Central memory CD4-positive, alpha-beta T cell (primary cell): ENCODE results near the gene GNGT2.

Experiments used
- DNase-seq: peaks from one replicate; pipeline ENCODE4 v3.0.0; 2022

Gene GNGT2

DNA sequence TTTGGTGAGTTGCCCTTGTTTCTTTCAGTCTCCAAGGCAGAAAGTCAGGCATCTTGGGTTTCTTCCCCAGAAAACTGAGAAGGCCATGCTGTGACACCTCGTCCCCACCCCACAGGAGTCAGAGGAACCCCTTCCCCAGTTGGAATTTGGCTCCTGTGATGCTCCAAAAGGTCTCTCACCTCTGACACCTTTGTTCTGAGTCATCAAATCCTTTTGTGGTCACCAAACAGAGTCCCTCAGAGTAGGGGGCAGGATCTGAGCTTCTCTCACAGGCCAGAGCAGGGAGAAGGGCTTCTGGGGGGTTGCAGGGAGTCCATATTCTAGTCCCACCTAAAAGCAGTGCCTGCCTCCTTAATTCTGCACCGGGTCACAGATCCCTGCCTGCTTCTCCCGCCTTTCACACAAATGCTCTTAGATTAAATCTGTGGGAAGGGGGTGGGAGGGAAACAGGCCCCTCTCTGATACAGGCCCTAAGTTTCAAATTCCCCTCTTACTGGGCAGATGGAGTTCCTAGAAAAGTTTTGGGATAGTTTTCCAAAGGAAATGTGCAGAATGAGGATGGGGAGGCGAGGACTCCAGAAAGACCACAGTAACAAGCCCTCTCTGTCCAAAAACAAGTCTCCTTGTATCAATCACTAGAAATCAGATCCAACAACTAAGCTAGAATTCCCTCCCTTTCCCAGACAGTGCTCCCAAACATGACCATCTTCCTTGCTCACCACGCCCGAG, 18.9 kb upstream of the GNGT2 start:
- no peak for DNase-seq

DNA sequence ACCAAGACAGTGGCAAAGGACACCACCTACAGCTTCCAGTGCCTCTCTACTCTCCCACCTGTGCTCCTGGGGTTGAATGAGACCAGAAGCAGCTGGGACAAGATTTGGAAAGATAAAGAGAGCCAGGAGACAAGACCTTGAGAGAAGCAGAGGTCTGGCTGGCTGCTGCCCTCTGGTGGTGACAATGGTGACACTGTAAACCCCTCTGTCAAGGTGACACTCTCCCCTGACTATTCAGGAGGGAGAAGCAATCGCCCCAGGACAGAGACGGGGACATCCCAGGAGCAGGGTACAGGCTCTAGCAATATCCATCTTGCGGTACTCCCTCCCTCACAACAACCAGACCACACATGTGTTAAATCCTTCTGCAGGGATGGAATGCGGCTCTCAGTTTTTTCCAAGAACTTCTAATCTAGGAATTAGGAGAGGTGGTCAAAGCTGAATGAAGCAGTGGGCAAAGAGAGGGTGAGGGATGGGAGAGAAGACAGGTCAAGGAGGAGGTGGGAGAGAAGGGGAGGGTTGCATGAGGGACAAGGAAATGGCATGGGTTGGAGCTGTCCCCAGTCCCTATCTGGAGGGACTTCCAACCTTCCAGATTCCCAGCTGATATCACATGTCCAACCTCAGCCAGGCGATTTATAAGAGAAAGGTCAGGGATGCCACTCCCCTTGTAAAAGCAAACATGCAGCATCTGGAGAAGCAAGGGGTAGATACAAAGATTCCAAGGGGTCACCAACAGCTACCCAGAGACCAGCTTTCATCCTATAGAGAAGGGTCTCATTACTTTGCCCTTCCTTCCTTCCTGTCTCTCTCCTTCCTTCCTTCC, 17.3 kb upstream of the GNGT2 start:
- DNase-seq = peak; percentile 64

DNA sequence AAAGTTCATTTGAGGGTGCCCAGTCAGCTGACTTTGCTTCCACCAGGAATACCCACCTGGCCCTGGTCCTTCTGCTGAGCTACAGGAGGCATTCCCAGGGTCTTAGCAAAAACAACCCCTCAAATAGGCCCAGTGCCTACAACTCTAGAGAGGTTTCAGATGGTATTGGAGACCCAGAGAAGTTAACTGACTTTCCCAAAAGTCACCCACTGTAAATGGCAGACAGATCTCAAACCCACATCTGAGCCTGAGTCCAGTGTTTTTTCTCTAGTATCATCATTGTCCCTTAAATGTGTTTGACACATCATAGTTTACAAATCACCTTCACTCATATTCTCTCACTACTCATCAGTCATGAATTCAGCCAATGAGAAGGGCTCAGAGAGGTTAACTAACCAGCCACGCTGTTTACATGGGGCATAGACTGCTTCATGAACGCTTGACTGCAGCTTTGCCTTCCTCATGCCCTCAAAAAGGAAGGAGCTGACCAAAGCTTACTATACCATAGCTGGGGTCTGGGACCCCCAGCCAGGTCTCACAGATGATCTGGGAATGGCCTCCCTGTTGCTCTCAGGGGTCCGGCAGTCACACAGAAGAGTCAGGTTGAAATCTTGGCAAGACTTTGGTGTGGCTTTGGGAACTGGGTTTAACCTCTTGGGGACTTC, 16.5 kb upstream of the GNGT2 start:
- no peak for DNase-seq

DNA sequence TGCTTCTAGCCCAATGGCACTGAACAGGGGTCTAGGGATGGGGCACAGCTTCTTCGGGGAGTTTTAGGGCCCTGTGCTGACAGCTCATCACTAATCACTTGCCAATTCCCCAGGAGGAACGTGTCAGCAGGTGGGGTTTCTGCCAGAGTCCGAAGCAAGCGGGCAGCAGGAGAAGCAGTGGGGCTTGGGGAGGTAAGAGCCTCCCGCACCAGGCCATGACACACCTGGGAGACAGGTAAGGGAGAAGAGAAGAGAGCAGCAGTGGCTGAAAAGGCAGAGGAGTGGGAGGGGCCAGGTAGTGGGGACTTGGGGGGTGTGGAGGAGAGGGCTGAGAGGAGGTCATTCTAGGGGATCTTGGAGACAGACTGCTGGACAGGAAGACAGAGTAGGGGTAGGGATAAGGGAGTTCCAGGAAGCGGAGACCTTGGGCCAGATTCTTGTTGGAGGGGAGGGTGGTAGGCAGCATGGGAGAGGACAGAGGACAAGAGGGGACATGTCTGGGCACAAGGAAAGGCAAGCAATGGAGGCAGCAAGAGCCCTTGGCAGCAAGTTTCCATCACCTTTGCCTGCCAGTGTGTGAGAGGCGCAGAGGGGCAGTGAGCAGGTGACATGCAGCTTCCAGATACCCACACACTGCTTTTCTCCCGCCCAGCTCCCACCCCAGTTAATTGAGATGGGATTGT, 15.3 kb upstream of the GNGT2 start:
- no peak for DNase-seq

DNA sequence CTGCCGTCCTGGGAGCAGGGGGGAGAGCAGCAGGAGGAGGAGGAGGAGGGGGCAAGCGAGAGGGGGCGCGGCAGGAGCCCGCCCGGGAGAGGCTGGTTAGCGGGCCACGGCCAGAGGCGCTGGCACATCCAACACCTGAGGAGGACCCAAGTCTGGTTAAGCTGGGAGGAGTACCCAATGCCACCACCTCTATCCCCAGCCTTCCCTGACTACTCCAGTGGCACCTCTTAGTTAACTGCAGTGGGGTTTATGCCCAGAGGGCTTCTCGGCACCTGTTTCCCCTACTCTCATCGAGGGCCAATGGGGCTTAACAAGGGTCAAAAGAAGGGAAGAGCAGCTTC, 14.6 kb upstream of the GNGT2 start:
- DNase-seq = no peak

DNA sequence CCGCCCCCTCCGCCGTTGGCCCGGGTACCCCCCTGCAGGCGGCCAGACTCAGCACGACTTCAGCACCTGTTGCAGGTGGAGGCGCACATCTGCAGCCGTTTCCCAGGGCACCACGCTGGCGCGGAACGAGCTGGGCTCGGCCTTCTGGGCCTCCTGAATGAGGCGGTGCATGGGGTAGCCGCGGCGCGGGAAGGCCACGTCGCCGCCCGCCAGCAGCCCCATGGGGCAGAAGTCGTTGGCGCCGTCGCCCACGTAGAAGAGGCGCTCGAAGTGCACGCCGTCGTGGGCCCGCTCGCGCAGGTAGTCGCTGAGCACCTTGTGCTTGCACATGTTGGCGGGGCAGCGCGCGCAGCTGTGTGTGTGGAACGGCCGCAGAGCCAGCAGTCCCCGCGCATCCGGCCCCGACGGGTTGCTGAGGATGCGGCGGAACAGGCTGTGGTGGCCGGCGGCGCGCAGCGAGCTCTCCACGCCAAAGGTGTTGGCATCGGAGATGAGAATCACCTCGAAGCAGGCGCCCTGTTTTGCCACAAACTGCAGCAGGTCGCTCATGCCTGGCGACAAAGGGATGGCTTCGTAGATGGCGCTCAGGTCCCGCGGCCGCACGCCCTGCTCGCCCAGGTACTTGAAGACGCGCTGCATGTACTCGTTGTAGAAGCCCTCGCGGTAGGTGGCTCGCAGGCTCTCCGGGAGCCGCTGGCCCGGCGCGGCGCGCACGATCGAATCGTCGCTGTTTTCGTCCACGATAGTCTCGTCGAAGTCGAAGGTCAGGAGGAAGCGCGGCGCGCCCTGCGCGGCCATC, 14.0 kb upstream of the GNGT2 start:
- DNase-seq = peak; percentile 52

DNA sequence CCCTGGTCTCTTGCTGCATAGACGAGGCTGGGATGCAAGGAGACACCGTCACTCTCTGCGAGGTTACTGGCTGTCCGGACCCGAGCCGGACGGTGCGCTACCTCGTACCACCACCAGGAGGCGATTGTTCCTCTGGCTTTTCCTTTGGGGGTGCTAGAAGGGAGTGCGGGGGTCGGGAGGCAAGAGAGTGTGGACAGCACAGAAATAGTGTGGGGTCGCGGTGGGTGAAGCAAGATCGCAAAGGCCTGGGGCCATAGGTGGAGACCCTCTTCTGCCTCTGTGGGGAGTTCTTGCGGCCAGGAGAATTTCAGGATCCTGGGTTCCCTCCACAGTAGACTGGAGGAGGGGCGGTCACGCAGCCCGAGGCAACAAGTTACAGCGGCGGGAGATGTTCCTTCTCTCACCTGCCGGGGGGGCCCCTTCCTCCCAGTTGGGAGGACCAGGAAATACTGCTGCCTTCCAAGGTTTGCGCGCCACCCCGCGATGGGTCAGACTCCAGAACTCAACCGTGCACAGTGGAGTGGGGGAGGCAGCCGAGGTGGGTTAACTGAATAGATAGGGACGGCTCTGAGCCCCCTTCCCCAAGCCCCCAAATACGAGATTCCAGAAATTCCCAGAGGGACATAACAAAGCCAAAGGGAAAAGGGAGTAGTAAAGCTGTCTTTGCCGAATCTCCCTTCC, 13.3 kb upstream of the GNGT2 start:
- peak; percentile 28 for DNase-seq

DNA sequence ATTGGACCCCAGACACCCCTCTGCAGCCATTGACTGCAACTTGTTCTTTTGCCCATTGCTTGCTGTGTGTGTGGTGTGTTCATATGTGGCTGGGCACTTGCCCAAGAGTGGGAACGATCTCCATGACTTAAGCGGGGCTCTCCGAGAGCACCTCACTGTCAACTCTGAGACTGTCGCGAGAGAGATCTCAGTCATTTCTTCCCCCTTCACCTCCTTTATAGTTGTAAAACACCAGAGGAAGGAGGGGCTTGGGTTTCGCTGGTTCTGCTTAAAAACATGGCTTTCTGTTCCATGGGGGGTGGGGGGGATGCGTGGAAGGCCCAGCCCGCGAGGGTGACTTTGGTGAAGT, 12.8 kb upstream of the GNGT2 start:
- DNase-seq = no peak

DNA sequence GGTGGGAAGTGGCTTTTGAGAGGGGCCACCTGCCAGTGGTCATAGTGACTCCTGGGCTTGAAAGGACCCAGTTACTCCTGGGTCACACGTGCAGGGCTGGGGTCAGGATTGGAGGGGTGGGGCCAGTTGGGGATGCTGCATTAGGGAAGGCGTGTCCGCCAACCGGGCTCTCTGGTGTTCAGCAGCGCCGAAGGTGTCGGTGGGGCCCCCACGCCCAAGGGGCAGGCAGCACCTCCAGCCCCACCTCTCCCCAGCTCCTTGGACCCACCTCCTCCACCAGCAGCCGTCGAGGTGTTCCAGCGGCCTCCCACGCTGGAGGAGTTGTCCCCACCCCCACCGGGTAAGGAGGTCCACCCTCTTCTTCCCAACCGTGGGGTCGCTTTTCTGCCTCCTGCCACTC, 9.6 kb upstream of the GNGT2 start:
- no peak for DNase-seq

DNA sequence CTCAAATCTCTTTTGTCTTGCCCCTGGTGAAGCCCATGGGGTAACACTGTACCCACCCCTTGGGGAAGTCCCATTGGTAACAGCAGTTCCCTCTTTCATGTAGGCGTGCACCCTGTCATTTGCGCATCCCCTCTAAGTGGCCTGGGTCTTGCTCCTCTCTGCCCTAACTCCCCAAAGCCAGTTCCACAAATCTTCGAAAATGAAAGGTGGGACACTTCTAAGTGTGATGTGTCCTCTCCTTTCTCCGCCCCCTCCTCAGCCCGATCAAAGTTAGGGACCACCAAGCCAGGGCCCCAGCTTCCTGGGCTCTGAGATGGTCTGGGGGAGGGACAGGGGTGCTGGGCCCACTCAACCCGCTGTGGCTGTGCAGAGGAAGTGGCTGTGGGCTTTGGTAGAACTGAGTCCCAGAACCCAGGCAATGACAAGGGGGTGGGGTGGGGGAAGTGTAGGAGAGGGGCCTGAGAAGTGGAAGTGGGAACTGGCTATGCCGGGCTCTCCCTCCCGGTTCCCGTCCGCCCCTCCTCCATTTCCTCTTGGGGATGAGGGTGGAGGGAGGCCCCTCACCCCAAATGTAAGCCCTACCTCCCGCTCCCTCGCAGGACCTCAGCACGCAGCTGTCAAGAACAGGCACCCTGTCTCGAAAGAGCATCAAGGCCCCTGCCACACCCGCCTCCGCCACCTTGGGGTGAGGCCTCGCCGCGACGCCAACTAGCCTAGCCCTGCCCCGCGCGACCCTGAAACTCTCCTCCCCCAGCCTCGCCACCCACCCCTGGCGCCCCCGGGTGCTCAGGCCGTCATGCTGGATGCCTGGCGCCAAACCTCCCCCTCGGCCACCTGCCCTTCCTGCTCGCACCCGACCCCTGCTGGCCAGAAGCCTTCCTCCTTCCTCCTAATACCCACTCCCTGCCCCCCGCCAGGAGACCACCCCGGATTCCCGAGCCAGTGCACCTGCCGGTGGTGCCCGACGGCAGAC, 8.9 kb upstream of the GNGT2 start:
- peak; percentile 32 for DNase-seq

DNA sequence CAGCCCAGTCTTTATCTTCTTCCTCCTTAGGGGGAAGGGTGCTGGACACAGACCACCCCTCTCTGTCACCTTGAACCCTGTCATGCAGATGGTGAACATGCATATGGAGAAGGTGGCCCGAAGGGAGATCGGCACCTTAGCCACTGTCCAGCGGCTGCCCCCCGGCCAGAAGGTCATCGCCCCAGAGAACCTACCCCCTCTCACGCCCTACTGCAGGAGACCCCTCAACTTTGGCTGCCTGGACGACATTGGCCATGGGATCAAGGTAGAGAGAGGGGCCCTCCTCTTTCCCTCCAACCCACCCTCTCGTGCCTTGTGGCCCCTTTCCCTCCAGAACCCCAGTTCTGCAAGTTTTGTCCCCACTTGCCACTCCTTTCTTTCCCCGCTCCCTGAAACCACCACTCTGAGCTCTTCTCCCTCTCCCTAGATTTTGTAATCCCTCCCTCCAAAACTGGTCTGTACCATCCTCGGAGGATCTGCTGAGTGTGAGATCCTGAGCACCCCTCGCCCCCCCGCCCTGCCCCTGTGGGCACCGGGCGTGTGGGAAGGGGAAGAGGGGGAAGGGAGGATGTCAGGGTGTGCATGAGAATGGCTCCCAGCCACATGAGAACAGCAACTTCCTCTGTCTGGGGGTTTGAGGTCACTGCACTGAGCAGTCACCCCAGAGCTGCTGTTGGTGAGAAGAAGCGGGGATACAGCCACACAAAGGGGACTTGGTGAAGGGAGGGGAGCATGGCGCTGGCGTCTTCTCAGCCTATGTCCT, 7.5 kb upstream of the GNGT2 start:
- DNase-seq = peak; percentile 83

DNA sequence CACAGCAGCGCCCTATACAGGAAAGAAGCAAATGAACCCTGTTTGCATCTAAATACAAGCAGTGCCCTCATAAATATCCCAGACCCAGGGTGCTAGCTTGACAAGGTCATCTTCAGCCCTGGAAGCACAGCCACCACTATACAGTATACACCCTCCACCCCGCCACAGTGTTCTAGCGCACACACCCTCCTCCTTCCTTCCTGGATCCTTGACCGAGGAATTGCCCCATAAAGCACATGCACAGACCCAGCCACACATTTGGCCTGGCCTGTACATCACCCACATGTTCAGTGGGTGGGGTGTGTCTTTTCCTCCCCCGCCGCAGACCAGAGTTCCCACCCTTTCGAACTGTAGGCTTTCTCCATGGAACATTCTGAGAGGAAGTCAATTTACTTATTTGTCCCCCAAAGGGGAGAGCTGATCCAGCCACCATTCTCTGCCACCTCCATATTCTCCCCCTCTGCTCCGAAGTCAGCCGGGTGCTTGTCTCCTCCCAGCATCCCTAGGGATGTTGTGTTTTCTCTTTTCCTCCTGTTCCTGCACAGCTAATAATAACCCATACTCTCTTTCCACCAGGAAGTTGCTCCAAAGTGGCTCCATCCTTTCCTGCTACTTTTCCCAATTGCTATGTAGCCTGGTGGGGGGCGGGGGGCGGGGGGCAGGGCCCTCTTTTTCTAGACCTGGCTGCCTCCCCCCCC, 6.7 kb upstream of the GNGT2 start:
- DNase-seq = no peak

DNA sequence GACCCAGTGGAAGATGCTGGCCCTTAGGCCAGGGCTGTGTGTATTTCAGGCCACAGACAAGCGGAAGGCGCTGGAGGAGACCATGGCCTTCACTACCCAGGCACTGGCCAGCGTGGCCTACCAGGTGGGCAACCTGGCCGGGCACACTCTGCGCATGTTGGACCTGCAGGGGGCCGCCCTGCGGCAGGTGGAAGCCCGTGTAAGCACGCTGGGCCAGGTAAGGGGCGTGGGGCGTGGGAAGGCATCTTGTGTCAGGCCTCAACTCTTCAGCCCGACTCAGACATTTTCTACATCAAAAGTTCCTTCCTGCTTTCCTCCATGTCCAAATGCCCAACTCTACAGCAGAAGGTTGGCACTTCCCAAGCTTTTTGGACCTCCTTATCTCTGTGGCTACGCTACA, 6.1 kb upstream of the GNGT2 start:
- no peak for DNase-seq

DNA sequence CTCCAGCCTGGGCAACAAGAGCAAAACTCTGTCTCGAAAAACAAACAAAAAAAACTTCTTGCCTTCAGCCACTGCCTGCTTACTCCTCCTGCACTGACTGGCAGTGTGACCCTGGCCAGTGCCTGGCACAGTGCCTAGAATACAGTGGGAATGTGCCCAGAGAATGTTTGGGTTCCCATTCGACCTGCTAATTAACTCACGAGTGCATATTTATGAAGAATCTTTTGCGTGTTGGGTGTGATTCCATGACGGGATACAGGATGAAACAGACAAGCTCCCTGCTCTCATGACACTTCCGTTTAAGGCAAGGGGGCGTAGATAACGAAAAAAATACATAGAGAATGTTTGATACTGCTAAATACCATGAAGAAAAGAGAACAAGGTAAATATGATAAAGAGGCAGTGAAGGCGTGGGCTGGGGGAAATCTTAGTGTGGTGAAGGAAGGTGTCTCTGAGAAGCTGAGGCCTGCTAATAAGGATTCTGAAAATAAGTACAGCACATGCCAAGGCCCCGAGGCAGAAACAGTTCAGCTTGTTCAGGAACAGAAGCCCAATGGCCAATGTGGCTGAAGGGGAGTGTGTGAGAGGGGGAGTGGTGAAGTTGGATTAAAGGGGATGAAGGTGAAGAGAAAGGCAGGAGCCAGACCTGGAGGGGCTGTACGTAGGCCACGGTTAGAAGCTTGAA, 4.4 kb upstream of the GNGT2 start:
- no peak for DNase-seq

DNA sequence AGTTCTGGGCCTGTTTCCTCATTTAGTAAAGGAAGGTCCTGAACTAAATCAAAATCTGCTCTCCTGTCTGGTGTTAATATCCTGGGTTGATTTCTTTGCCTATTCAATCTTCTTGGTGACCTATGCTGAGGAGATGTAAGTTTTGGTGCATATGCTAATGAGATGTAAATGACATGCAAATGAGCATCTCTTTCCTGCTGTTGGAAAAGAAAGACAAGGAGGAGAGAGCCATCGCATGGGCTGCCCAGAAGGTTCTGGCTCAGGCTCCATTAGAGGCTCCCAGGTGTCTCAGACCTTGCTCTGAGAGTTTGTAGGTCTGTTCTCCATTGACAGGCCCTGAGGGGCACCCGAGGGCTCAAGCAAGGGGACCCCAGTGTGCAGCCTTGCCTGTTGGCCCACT, 3.5 kb upstream of the GNGT2 start:
- DNase-seq = no peak

DNA sequence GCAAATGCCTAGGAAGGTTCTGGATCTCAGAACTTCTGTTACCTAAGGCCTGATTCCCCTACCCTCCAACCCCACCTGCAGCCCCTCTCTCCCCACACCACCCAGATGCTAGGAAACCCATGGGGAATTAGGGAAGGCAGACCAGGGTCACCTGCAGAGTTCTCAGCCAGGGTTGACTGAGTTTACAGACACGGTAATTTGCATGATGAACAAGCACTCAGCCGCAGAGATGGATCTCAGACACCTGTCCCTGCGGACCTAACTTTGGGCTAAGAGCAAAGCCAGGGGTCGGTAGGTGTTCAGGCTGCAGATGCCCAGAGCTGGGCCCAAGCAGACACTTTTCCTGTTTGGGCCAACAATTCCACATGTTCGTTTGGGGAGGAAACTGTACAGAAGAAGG, 3.0 kb upstream of the GNGT2 start:
- no peak for DNase-seq

DNA sequence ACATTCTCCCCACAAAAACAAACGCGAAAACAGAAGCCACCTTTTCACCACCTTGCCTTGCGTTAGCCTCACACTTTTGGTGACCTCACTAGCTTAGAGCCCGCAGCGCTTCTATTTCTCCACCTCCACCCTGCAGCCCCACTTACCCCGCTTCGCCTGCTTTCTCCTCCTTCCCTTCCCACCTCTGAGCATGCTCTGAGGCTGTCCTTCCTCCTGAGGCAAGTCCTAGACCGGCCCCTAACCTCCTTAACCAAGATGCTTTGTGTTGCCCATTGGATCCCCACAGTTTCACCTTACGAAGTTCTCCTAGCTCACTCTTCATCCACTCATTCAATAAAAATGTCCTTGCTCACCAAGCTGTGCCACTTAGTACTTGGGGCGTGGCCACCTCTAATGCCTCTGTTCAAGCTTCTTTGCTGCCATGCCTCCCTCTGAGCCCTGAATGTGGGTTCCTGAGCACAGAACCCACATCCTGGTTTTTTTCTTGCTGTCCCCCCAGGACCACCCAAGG, 1.3 kb downstream of the GNGT2 start:
- no peak for DNase-seq

DNA sequence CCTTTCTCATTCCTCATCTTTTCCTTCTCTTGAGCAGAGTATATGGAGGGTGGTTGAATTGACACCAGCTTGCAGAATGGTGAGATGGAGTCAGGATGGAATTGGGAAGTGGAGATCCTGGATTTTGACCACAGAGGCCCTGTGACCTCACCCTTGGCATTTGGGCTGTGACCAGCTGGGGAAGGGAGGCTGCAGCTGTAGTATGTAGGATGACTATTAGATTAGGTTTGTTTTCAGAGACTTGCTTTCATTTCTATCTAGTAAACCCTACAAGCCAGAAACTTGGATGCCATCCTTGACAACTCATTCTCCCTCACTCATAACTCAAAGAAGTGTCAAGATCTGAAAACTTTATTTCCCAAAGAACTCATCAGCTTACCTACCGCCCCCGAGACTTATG, 5.9 kb downstream of the GNGT2 start:
- no peak for DNase-seq

DNA sequence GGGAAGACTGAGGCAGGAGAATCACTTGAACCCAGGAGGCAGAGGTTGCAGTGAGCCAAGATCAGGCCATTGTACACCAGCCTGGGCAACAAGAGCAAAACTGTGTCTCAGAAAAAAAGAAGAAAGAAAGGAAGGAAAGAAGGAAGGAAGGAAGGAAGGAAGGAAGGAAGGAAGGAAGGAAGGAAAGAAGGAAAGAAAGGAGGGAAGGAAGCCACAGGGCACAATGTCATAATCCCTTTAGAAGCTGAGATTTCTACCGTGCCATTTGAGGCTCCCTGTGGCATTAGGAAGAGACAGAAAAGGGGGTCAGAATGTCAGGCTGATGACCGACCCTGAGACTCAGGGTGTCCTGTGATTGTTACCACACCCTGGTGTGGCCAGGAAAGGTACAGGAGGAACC, 6.6 kb downstream of the GNGT2 start:
- no peak for DNase-seq
